ENCODE results near the gene BTC.
"Not testable (repeated sequence)": the region's sequence is repeated elsewhere in the genome, so short reads cannot be mapped to it uniquely, and the experiment has no call there.

BTC gene

GRCh38 chr4:74758551-74759145, 35.7 kb downstream of the BTC start:
- DNase-seq (ENCODE audit: low read depth in 2 of 2): no peak

- DNase-seq (ENCODE audit: low read depth in 2 of 2): no peak
Measured at GRCh38 chr4:74757136-74757535, 37.2 kb downstream of the BTC start.

DNA sequence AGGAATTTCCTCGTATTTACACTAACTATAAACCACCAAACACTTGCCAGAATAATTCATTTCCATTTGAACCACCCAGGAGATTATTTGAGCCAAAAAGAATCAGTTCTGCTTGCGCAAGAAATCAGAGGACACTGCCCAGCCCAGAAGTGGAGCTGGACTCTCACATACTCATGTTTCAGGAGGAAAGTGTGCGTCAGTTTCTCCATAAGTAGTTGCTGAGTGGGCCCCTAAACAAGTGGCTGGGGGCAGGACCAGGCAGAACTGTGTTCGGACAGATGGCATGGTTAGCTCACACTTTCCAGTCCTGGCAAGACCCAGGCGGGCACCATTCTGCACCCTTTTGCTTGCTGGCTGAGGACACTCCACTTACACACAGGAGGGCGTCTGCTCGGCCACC, 38.8 kb downstream of the BTC start:
- DNase-seq (ENCODE audit: low read depth in 2 of 2): no peak

GRCh38 chr4:74754218-74754617, 40.1 kb downstream of the BTC start:
- DNase-seq (ENCODE audit: low read depth in 2 of 2): no peak

DNA sequence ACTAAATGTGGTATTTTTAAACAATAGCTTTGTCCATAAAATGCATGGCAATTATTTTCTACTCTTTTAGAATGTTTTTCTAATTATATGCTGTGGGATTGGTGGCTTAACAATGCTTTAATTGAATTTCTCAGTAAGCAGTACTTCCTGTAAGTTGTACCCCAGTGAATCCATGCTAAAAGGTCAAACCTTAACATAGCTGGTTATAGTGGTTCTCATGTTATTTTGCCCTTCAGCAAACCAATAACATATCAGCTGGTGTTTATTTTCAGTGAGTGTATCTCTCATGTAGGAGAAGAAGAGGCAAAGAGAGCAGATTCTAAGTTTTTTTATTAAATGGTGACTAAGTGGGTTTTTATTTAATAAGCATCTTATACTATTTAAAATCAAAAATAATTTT, 41.5 kb downstream of the BTC start:
- no peak for DNase-seq (ENCODE audit: low read depth in 2 of 2)

DNA sequence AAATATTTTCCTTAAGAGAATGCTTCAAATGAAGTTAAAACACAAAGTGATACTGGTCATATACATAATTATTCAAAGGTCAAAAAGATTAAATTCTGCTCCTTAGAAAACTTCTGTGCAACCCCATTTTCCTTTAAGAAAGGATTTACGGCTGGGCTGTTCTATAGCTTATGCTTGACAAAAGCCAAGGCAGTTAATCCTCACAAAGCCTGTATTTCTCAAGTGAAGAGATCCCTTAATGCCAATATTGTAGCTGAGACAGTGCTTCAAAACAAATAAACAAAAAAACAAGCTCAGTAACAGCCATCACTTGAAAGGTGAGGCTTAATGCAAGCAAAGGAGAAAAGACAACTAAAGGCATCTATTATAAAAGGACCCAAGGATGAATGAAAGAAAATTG, 42.5 kb downstream of the BTC start:
- no peak for DNase-seq (ENCODE audit: low read depth in 2 of 2)

DNA sequence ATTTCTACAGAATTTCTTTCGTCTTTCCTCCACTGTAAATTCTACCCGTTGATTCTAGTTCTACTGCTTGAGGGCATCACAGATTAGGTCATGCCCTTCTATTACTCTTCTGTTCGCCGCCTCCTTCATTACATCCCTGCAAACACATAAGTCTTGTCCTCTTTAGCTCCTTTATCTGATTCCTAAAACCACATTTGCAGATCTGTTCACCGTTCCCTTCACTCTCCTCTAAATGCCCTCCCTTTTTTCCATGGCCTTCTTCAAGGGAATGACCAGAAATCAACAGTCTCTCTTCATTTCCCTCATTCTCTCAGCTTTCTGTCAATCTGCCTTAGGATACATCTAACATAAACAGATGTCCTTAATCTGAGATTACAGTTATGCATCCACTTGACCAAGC, 43.1 kb downstream of the BTC start:
- DNase-seq (ENCODE audit: low read depth in 2 of 2): no peak

DNA sequence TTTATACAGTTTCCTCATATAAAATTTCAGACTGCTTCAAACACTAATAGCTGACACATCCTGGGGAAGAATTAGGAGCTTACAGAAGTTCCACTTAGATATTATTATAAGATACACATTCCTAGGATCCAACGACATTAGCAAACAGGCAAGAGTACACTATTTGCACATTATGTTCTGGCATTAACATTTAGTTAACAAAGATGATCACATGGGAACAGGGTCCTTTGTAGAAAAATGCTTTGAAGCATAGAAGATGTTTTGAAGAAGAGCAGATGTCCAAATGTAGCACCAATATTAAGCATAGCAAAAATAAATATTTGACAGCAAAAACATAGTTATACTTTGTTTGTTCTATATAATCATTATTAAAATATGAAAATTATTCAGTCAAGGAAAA, 52.1 kb downstream of the BTC start:
- DNase-seq (ENCODE audit: low read depth in 2 of 2): no peak

DNA sequence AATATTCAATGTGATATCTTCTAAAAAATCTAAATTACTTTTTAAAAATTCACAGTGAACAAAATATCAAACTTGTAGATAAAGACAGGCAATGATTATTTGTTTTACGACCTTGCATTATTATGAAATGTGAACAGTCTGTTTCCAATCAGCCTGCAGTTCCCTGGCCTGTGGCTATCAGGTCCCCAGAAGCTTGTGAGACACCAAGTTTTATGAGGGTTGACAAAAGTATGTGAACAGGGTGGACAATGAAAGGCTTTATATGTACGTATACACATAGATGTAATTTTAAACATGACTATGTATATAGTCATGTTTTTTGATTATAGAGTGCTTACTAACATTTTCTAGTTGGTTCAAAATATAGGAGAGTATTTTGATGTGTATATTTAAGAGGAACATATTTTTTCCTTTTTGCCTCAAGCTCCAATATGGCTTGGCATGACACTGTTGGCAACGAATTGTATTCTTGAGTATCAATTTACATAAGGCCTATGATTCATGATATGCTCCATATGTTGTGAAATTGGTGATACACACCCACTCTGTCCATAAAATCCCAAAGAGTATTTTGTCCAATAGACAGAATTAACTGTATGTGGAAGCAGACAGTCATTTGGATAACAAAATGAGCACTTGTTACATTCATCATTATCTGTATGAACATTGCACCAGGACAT, 55.7 kb downstream of the BTC start:
- DNase-seq (ENCODE audit: low read depth in 2 of 2): no peak

DNA sequence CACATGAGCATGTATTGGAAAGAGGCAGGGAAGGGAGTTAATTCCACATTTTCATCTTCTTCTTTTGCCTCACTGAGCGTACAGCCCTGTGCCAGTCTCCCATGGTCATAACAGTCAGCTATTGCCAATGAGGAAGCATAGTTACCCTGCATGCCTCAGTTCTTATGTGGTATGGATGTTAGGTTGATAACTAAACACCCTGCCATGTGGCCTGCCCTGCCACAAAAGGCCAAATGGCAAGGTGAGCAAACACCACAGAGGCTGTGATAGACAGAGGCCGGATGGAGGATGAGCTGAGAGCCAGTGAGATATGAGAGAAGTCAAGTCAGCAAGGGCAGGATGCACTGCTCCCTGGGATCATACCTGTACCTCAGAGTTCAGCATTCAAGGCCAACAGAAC, 59.3 kb downstream of the BTC start:
- no peak for DNase-seq (ENCODE audit: low read depth in 2 of 2)

DNA sequence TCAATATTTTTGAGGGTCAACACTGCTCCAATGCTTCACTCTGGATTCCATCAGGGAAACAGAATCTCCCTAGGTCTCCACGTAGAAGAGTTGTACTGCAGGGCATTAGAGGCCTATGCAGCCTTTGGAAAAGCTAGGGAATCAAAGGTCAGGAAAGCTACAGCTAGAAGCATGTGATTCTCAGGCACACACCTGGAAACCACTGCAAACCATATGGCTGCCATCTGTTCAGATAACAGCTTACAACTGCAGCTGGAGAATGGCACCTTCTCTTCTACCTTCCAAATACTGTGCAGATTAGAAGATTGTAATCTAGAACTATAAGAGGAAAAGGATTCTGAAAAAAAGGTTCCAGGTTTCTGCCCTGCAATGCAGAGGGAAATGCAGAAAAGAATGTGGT, 60.6 kb downstream of the BTC start:
- no peak for DNase-seq (ENCODE audit: low read depth in 2 of 2)

- no peak for DNase-seq (ENCODE audit: low read depth in 2 of 2)
Measured at GRCh38 chr4:74724979-74725378, 69.3 kb downstream of the BTC start.

- no peak for DNase-seq (ENCODE audit: low read depth in 2 of 2)
Measured at GRCh38 chr4:74716436-74716765, 77.9 kb downstream of the BTC start.

GRCh38 chr4:74715706-74716435, 78.5 kb downstream of the BTC start:
- no peak for DNase-seq (ENCODE audit: low read depth in 2 of 2)

- no peak for DNase-seq (ENCODE audit: low read depth in 2 of 2)
Measured at GRCh38 chr4:74714611-74715130, 79.7 kb downstream of the BTC start.

GRCh38 chr4:74708135-74708534, 86.2 kb downstream of the BTC start:
- not testable (repeated sequence) for DNase-seq (ENCODE audit: low read depth in 2 of 2)

Data from stimulated activated CD8-positive, alpha-beta memory T cell treated with anti-CD3 and anti-CD28 coated beads, Interleukin-7, amount 100 ng/mL, for 4 hours (primary cell).